SU-DHL-6 (cell line): ENCODE results near the gene CROCC.

Experiments
- CTCF ChIP-seq: fragments of 200-600 bp; sonication (generic); IDR thresholded peaks from one replicate; pipeline ENCODE4 v1.5.1; 2017; ENCODE audit warnings: antibody characterized with exemption, mild to moderate bottlenecking, low read length, moderate library complexity; ENCODE audit not compliant: insufficient read depth, poor library complexity, severe bottlenecking
- EZH2phosphoT487 ChIP-seq: fragments of 200-600 bp; sonication (generic), shearing (Covaris generic); conservative IDR thresholded peaks from 2 replicates; pipeline ENCODE4 v1.6.1; 2018; ENCODE audit warnings: mild to moderate bottlenecking, antibody characterized with exemption, low read length, moderate library complexity, mixed read lengths

- TF ChIP-seq CTCF (no peak), EZH2phosphoT487 (no peak)
Measured at GRCh38 chr1:16989676-16990391, 68.1 kb downstream of the CROCC start.
